RWPE1 (cell line): Measurements from ENCODE around the gene ZNF470.

Experiments used
- CTCF ChIA-PET: fragments of 350-600 bp; sonication (Branson Sonifier 250); formaldehyde crosslinking; extraction: SDS; loops from one replicate; lab custom pipeline; 2021; lab: Yijun Ruan, JAX
- POLR2A ChIA-PET: fragments of 400-600 bp; formaldehyde crosslinking; extraction: SDS; loops from one replicate; lab custom pipeline; 2020; ENCODE audit warnings: antibody characterized with exemption; ENCODE audit not compliant: low non-redundant PET; lab: Yijun Ruan, JAX
- DNase-seq: peaks from one replicate; pipeline ENCODE4 v3.0.0; 2012; ENCODE audit warnings: low spot score
- H3K27ac ChIP-seq: fragments of 450-650 bp; 2 replicates; pipeline ENCODE4 v1.5.1; 2017
- TF ChIP-seq, protein P1 (sequence below): fragments of 450-650 bp; conservative IDR thresholded peaks from 2 replicates; pipeline ENCODE4 v1.5.1; 2017; ENCODE audit warnings: low read depth, mild to moderate bottlenecking

The ZNF470 gene

DNA sequence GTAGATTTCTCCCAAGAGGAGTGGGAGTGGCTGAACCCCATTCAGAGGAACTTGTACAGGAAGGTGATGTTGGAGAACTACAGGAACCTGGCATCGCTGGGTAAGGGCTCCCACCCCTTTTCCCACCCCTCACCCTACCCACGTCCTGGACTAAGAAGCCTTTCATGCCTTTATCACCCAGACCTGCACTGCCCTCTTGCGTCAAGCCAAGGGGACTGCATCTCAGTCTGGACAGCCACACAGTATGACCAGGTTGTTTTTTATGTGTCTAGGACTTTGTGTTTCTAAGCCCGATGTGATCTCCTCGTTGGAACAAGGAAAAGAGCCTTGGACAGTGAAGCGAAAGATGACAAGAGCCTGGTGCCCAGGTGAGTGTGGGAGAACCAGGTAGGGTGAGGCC is 19.7 kb upstream of the ZNF470 start:
- ChIA-PET CTCF (no interaction called here), POLR2A (no interaction called here)
- TF ChIP-seq, protein P1, sequence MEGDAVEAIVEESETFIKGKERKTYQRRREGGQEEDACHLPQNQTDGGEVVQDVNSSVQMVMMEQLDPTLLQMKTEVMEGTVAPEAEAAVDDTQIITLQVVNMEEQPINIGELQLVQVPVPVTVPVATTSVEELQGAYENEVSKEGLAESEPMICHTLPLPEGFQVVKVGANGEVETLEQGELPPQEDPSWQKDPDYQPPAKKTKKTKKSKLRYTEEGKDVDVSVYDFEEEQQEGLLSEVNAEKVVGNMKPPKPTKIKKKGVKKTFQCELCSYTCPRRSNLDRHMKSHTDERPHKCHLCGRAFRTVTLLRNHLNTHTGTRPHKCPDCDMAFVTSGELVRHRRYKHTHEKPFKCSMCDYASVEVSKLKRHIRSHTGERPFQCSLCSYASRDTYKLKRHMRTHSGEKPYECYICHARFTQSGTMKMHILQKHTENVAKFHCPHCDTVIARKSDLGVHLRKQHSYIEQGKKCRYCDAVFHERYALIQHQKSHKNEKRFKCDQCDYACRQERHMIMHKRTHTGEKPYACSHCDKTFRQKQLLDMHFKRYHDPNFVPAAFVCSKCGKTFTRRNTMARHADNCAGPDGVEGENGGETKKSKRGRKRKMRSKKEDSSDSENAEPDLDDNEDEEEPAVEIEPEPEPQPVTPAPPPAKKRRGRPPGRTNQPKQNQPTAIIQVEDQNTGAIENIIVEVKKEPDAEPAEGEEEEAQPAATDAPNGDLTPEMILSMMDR = no peak
- H3K27ac ChIP-seq = no peak overlapping the region
- no peak for DNase-seq

DNA sequence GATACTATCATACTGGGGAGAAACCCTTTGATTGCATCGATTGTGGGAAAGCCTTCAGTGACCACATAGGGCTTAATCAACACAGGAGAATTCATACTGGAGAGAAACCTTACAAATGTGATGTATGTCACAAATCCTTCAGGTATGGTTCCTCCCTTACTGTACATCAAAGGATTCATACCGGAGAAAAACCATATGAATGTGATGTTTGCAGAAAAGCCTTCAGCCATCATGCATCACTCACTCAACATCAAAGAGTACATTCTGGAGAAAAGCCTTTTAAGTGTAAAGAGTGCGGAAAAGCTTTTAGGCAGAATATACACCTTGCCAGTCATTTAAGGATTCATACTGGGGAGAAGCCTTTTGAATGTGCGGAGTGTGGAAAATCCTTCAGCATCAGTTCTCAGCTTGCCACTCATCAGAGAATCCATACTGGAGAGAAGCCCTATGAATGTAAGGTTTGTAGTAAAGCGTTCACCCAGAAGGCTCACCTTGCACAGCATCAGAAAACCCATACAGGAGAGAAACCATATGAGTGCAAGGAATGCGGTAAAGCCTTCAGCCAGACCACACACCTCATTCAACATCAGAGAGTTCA is 12.9 kb upstream of the ZNF470 start:
- CTCF ChIA-PET = no interaction called here
- no peak for DNase-seq
- TF ChIP-seq, protein P1 = no peak
- POLR2A ChIA-PET = no interaction called here
- H3K27ac ChIP-seq = no peak overlapping the region

DNA sequence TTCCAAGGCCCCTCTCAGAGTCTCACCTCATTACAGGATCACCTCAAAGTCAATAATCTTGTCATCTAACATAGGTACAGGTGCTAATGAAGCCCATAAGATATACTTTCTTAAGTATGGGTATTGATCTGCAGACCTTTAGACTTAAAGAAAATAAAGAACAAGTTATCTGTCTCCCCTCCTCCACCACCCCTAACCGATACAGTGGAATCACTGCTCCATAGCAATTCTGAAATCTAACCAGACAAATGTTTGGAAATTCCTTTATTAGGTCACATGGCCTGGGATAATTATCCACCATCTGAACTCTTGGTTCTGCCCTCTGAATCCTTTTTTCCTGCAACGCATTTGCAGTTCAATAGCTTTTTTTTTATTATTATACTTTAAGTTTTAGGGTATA is 4.5 kb upstream of the ZNF470 start:
- TF ChIP-seq, protein P1 = no peak
- CTCF ChIA-PET = no interaction called here
- H3K27ac ChIP-seq = no peak overlapping the region
- no peak for DNase-seq
- POLR2A ChIA-PET = no interaction called here

DNA sequence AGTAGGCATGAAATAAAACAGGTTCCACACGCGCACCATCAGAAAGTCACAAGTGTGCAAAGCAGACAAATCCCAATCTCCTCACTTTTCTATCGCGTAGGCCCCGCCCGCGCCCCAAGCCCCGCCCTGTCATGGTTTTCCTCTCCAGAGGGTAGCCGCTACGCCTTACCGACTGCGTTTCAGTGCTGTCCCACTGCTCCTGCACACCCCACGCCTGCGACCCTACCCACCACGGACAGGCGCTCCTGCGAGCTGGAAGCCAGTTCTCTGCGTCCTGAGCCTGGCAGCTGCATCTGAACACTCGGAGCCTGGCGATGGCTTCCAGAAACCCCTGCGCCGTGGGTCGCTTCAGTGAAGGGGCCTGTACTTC is 379 bp upstream of the ZNF470 start:
- DNase-seq = peak; percentile 26
- TF ChIP-seq, protein P1 = no peak
- POLR2A ChIA-PET = no interaction called here
- peak overlapping the region; percentile 76 for H3K27ac ChIP-seq
- CTCF ChIA-PET = no interaction called here

DNA sequence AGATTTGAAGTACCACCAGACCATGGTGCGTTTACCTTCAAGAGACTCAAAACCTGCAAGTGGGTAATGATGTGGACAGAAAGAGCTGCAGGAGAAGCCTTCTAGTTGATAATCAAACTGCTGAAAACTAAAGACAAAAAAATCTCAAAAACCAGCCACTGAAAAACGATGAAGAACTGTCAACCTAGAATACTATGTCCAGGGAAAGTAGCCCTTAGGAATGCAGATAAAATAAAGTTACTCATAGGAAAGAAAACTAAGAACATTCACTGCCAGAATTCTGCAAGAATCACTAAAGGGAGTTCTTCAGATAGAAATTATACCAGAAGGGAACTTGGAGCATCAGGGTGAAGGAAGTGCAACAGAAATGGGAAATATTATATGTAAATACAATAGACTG is 5.3 kb downstream of the ZNF470 start:
- POLR2A ChIA-PET = no interaction called here
- DNase-seq = no peak
- H3K27ac ChIP-seq = no peak overlapping the region
- CTCF ChIA-PET = interaction anchor here (0.6 kb wide), 1 partner anchor 964 kb away, joined by 4 read pairs; no protein-coding TSS in a partner anchor
- TF ChIP-seq, protein P1 = no peak

DNA sequence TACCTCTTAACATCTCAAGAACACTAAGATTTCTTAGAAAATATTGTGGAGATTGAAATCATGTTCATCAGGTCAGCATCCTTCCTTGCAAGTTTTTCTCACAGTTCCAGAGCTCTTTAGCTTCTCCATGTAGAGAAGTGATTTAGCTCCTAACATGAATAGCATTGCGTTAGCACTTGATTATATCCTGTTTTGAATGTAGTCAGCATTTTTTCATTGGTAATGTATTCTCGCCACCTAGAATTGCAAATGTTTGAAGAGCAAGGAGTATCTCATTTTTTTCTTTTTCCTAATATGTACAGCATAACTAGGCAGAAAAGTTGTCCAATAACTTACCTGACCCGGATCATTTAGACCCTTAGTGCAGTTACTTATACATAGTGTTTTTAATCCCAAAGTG is 6.6 kb downstream of the ZNF470 start:
- POLR2A ChIA-PET = no interaction called here
- TF ChIP-seq, protein P1 = no peak
- H3K27ac ChIP-seq = no peak overlapping the region
- CTCF ChIA-PET = no interaction called here
- DNase-seq = no peak
